Fibroblast of skin of right quadriceps (primary cell): ENCODE measurements around the gene CITED2.

Source experiments
- DNase-seq: peaks from one replicate; pipeline ENCODE4 v3.0.0-alpha.2; 2013

The CITED2 gene

GRCh38 chr6:139381216-139381865 lies 6.9 kb upstream of the CITED2 start:
- DNase-seq: no peak

- DNase-seq: no peak
Measured at GRCh38 chr6:139380611-139381010, 6.2 kb upstream of the CITED2 start.

GRCh38 chr6:139380168-139380567 lies 5.7 kb upstream of the CITED2 start:
- DNase-seq: no peak

GRCh38 chr6:139378882-139379341 lies 4.5 kb upstream of the CITED2 start:
- peak; percentile 34 for DNase-seq

GRCh38 chr6:139378226-139378625 lies 3.8 kb upstream of the CITED2 start:
- DNase-seq: no peak

- DNase-seq: peak; percentile 54
Measured at GRCh38 chr6:139376604-139377218, 2.3 kb upstream of the CITED2 start.

GRCh38 chr6:139376017-139376330 lies 1.5 kb upstream of the CITED2 start:
- DNase-seq: peak; percentile 61

- peak; percentile 99 for DNase-seq
Measured at GRCh38 chr6:139375226-139376016, 973 bp upstream of the CITED2 start.

GRCh38 chr6:139373928-139374356 lies 506 bp downstream of the CITED2 start:
- no peak for DNase-seq

- DNase-seq: peak; percentile 58
Measured at GRCh38 chr6:139373154-139373927, 1.1 kb downstream of the CITED2 start.

GRCh38 chr6:139372326-139373153 lies 1.9 kb downstream of the CITED2 start:
- no peak for DNase-seq

- no peak for DNase-seq
Measured at GRCh38 chr6:139371421-139372203, 2.8 kb downstream of the CITED2 start.

GRCh38 chr6:139370999-139371345 lies 3.5 kb downstream of the CITED2 start:
- no peak for DNase-seq

GRCh38 chr6:139370283-139370998 lies 4.0 kb downstream of the CITED2 start:
- DNase-seq: peak; percentile 82

GRCh38 chr6:139369568-139370282 lies 4.7 kb downstream of the CITED2 start:
- peak; percentile 86 for DNase-seq

- DNase-seq: peak; percentile 62
Measured at GRCh38 chr6:139369068-139369467, 5.4 kb downstream of the CITED2 start.

GRCh38 chr6:139368661-139369060 lies 5.8 kb downstream of the CITED2 start:
- no peak for DNase-seq

GRCh38 chr6:139367810-139368351 lies 6.6 kb downstream of the CITED2 start:
- no peak for DNase-seq

GRCh38 chr6:139364982-139365379 lies 9.5 kb downstream of the CITED2 start:
- DNase-seq: no peak
